ENCODE data around the gene TEFM. TPM values are rescaled to one million over a fixed set of nuclear protein-coding genes. Genes with fewer than 3 reads are reported as not detected.
A peak's percentile ranks its signal among the peaks of the same experiment; 100 is the strongest.
"Not testable (repeated sequence)": the region's sequence is repeated elsewhere in the genome, so short reads cannot be mapped to it uniquely, and the experiment has no call there.

Gene TEFM
- total RNA-seq, 2 experiments from 2014 or later = 14.4 to 17.4 TPM

DNA sequence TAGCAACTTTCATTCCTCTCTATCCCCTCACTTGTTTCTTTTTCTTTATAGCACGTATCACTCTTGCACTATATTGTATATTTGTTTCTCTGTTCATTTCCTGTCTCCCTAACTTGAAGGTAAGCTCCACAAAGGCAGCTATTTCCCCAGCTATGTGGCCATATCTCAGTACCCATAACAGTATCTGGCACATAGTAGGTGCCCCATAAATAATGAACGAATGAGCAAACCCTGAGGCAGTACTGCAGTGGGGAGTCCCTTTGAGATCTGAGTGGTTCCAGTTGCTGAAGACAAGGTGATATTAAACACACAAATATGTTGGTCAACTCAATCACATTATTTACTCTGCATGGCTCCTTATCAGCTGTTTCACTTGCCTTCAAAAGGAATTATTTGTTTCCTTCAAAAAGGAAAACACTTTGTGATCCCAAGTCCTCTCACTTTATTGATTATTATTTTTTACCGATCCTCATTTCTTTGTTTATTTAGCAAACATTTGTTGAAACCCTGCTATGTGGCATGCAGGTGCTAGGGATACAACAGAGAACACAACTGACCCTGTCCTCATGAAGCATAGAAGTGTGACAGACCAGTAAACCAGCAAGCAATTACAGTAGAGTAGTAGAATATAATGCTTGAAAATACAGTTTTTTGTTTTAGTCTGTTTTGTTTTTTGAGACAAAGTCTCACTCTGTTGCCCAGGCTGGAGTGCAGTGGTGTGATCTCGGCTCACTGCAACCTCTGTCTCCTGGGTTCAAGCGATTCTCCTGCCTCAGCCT is 10.0 kb upstream of the TEFM start:
- Mint-ChIP-seq H3K27me3 (peaks cover 14% of the 10 kb centered on the region), H3K36me3 (ENCODE audit: low read depth) (no peaks in the 10 kb centered on the region), H3K4me3 (no peak overlapping the region), H3K4me1 (no peaks in the 10 kb centered on the region), H3K27ac (no peak overlapping the region), H3K9me3 (no peaks in the 10 kb centered on the region)
- ChIA-PET POLR2A (interaction anchor here (0.6 kb wide), 1 partner anchor 19 kb away, joined by 4 read pairs; no protein-coding TSS in a partner anchor), CTCF (interaction anchor here (1.0 kb wide), 1 partner anchor 15 kb away, joined by 5 read pairs; no protein-coding TSS in a partner anchor)
- DNase-seq = no peak

DNA sequence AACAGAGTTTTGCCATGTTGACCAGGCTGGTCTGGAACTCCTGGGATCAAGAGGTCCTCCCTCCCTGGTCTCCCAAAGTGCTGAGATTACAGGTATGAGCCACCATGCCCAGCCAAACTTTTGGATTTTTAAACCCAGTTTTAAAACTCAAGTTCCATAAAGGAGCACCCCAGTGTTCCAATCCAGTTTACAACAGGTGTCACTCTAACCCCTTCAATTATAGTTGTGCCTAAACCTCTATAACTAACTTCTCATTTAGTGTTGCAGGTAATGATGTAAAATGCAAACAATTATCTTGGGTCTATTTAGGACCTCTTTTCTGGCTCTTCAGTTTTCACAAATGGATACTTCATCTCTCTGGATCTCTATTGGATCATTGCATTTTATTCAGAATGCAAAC is 7.9 kb upstream of the TEFM start:
- H3K4me3 Mint-ChIP-seq = no peak overlapping the region
- no peaks in the 10 kb centered on the region for H3K36me3 Mint-ChIP-seq (ENCODE audit: low read depth)
- DNase-seq = no peak
- H3K4me1 Mint-ChIP-seq = peaks cover 2% of the 10 kb centered on the region
- no peak overlapping the region for H3K27ac Mint-ChIP-seq
- ChIA-PET POLR2A (no interaction called here), CTCF (no interaction called here)
- H3K27me3 Mint-ChIP-seq = peaks cover 4% of the 10 kb centered on the region
- no peaks in the 10 kb centered on the region for H3K9me3 Mint-ChIP-seq

- not testable (repeated sequence) for H3K27me3 Mint-ChIP-seq; H3K27ac Mint-ChIP-seq; H3K4me3 Mint-ChIP-seq; H3K36me3 Mint-ChIP-seq (ENCODE audit: low read depth); H3K9me3 Mint-ChIP-seq; DNase-seq
- CTCF ChIA-PET = interaction anchor here (1.2 to 1.7 kb wide), 2 partner anchors 12 kb away, joined by 4 read pairs; partner anchors contain the start of gene ADAP2
- H3K4me1 Mint-ChIP-seq = peaks cover 19% of the 10 kb centered on the region
- POLR2A ChIA-PET = interaction anchor here (0.6 kb wide), 1 partner anchor 101 kb away, joined by 4 read pairs; no protein-coding TSS in a partner anchor
Measured at GRCh38 chr17:30910151-30910550, 4.1 kb upstream of the TEFM start.

- H3K4me1 Mint-ChIP-seq = peaks cover 27% of the 10 kb centered on the region
- H3K27ac Mint-ChIP-seq = no peak overlapping the region
- no peak for DNase-seq
- CTCF ChIA-PET = no interaction called here
- POLR2A ChIA-PET = no interaction called here
- H3K4me3 Mint-ChIP-seq = no peak overlapping the region
- H3K36me3 Mint-ChIP-seq (ENCODE audit: low read depth) = peaks cover 5% of the 10 kb centered on the region
- no peaks in the 10 kb centered on the region for H3K27me3 Mint-ChIP-seq
- no peaks in the 10 kb centered on the region for H3K9me3 Mint-ChIP-seq
Measured at GRCh38 chr17:30908717-30909420, 2.8 kb upstream of the TEFM start.

GRCh38 chr17:30905742-30906100 is 317 bp downstream of the TEFM start:
- CTCF ChIA-PET = interaction anchor here (0.6 kb wide), 1 partner anchor 438 kb away, joined by 4 read pairs; no protein-coding TSS in a partner anchor
- H3K27ac Mint-ChIP-seq = peak overlapping the region; percentile 93
- DNase-seq = peak; percentile 9
- peak overlapping the region; percentile 95 for H3K4me3 Mint-ChIP-seq
- H3K36me3 Mint-ChIP-seq (ENCODE audit: low read depth) = peaks cover 14% of the 10 kb centered on the region
- POLR2A ChIA-PET = no interaction called here
- peaks cover 40% of the 10 kb centered on the region for H3K4me1 Mint-ChIP-seq
- no peaks in the 10 kb centered on the region for H3K9me3 Mint-ChIP-seq
- no peaks in the 10 kb centered on the region for H3K27me3 Mint-ChIP-seq

- CTCF ChIA-PET = interaction anchor here (1.8 kb wide), 1 partner anchor 13 kb away, joined by 4 read pairs; no protein-coding TSS in a partner anchor
- H3K4me1 Mint-ChIP-seq = peaks cover 7% of the 10 kb centered on the region
- no peak overlapping the region for H3K27ac Mint-ChIP-seq
- peaks cover 28% of the 10 kb centered on the region for H3K36me3 Mint-ChIP-seq (ENCODE audit: low read depth)
- no peaks in the 10 kb centered on the region for H3K27me3 Mint-ChIP-seq
- POLR2A ChIA-PET = no interaction called here
- no peak overlapping the region for H3K4me3 Mint-ChIP-seq
- DNase-seq = no peak
- no peaks in the 10 kb centered on the region for H3K9me3 Mint-ChIP-seq
Measured at GRCh38 chr17:30897311-30897710, 8.7 kb downstream of the TEFM start.

GRCh38 chr17:30894236-30894635 is 11.8 kb downstream of the TEFM start:
- ChIA-PET POLR2A (no interaction called here), CTCF (interaction anchor here (2.1 kb wide), 1 partner anchor 23 kb away, joined by 4 read pairs; no protein-coding TSS in a partner anchor)
- H3K27me3 Mint-ChIP-seq = no peaks in the 10 kb centered on the region
- no peaks in the 10 kb centered on the region for H3K4me1 Mint-ChIP-seq
- H3K36me3 Mint-ChIP-seq (ENCODE audit: low read depth) = peaks cover 19% of the 10 kb centered on the region
- no peak for DNase-seq
- H3K27ac Mint-ChIP-seq = no peak overlapping the region
- no peaks in the 10 kb centered on the region for H3K9me3 Mint-ChIP-seq
- H3K4me3 Mint-ChIP-seq = no peak overlapping the region

DNA sequence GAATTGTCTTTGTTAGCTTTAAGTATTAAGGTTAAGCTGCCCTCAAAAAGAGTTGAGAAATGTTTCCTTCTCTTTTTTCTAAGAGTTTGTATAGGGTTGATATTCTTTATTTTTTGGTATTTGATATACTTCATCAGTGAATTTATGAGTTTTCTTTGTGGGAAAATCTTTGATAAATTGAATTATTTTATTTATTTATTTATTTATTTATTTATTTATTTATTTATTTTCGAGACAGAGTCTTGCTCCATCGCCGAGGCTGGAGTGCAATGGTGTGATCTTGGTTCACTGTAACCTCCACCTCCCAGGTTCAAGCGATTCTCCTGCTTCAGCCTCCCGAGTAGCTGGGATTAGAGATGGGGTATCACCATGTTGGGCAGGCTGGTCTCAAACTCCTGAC is 19.9 kb downstream of the TEFM start:
- Mint-ChIP-seq H3K36me3 (ENCODE audit: low read depth) (peaks cover 10% of the 10 kb centered on the region), H3K27me3 (no peaks in the 10 kb centered on the region), H3K27ac (no peak overlapping the region), H3K4me3 (no peak overlapping the region), H3K9me3 (no peaks in the 10 kb centered on the region), H3K4me1 (no peaks in the 10 kb centered on the region)
- CTCF ChIA-PET = interaction anchor here (0.6 kb wide), 1 partner anchor 33 kb away, joined by 3 read pairs; no protein-coding TSS in a partner anchor
- DNase-seq = no peak
- POLR2A ChIA-PET = no interaction called here

DNA sequence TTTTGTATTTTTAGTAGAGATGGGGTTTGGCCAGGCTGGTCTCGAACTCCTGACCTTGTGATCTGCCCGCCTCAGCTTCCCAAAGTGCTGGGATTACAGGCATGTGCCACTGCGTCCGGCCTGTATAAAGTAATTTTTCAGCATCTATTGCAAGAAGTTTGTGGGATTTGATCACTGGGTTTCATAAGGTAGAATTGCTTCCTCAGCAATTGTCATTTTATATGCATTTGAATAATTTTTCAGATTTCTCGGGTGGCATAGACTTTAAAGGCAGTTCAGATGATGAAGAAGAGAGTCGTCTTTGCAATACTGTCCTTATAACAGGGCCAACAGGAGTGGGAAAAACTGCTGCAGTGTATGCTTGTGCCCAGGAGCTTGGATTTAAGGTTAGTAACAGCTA is 37.0 kb downstream of the TEFM start:
- Mint-ChIP-seq H3K9me3 (no peaks in the 10 kb centered on the region), H3K36me3 (ENCODE audit: low read depth) (peaks cover 39% of the 10 kb centered on the region), H3K4me1 (no peaks in the 10 kb centered on the region), H3K27me3 (no peaks in the 10 kb centered on the region), H3K27ac (no peak overlapping the region), H3K4me3 (no peak overlapping the region)
- no peak for DNase-seq
- CTCF ChIA-PET = no interaction called here
- POLR2A ChIA-PET = no interaction called here

GRCh38 chr17:30864636-30865035 is 41.4 kb downstream of the TEFM start:
- CTCF ChIA-PET = no interaction called here
- POLR2A ChIA-PET = no interaction called here
- Mint-ChIP-seq H3K4me3 (no peak overlapping the region), H3K4me1 (no peaks in the 10 kb centered on the region), H3K36me3 (ENCODE audit: low read depth) (peaks cover 40% of the 10 kb centered on the region), H3K27ac (no peak overlapping the region), H3K27me3 (no peaks in the 10 kb centered on the region), H3K9me3 (no peaks in the 10 kb centered on the region)
- no peak for DNase-seq

DNA sequence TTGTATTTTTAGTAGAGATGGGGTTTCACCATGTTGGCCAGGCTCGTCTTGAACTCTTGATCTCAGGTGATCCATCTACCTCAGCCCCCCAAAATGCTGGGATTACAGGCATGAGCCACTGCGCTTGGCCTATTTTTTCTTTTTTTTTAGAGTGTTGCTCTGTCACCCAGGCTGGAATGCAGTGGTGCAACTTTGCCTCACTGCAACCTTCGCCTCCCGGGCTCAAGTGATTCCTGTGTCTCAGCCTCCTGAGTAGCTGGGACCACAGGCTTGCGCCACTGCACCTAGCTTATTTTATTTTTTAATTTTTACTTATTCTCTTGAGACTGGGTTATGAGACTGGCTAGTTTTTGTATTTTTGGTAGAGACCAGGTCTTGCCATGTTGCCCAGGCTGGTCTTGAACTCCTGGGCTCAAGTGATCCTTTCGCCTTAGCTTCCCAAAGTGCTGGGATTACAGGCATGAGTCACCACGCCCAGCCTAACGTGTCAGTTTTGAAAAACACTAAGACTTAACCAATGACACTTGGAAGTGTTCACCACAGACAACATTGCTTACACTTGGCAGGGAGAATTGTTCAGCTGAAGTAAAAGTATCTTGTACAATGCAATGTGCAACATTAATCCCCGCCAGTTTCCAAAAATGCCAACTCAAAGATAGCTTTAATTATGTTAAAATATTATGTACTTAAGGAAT is 47.3 kb downstream of the TEFM start:
- Mint-ChIP-seq H3K4me1 (no peaks in the 10 kb centered on the region), H3K27ac (no peak overlapping the region), H3K4me3 (no peak overlapping the region), H3K9me3 (no peaks in the 10 kb centered on the region), H3K36me3 (ENCODE audit: low read depth) (peaks cover 28% of the 10 kb centered on the region), H3K27me3 (no peaks in the 10 kb centered on the region)
- no peak for DNase-seq
- POLR2A ChIA-PET = no interaction called here
- CTCF ChIA-PET = no interaction called here

DNA sequence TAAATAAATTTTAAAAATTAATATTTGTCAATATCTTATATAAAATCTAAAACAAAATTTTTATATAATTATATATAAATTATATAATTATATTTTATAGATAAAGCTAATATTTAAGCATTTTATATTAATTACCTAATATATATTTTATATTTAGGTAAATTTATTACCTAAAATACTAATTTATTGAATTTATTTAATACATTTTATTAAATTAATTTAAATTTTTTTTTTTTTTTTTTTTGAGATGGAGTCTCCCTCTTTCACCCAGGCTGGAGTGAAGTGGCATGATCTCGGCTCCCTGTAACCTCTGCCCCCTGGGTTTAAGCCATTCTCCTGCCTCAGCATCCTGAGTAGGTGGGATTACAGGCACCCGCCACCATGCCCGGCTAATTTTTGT is 51.9 kb downstream of the TEFM start:
- H3K27ac Mint-ChIP-seq = no peak overlapping the region
- peaks cover 33% of the 10 kb centered on the region for H3K36me3 Mint-ChIP-seq (ENCODE audit: low read depth)
- ChIA-PET CTCF (no interaction called here), POLR2A (no interaction called here)
- no peaks in the 10 kb centered on the region for H3K9me3 Mint-ChIP-seq
- no peaks in the 10 kb centered on the region for H3K27me3 Mint-ChIP-seq
- H3K4me1 Mint-ChIP-seq = no peaks in the 10 kb centered on the region
- H3K4me3 Mint-ChIP-seq = no peak overlapping the region
- DNase-seq = no peak

Measured in activated CD4-positive, alpha-beta T cell treated with anti-CD3 and anti-CD28 coated beads, Interleukin-2, amount 10 ng/mL, durations not matched to agents 7 days and 5 days (primary cell).